ENCODE measurements around the gene DRD4. TPM values are rescaled to one million over a fixed set of nuclear protein-coding genes. Genes with fewer than 3 reads are reported as not detected.

The DRD4 gene
- total and polyA plus RNA-seq, 2 of the 8 experiments (the other 6 are each of a cell fraction or from before 2014, with no cell fraction given): 3.4 to 4.9 TPM

DNA sequence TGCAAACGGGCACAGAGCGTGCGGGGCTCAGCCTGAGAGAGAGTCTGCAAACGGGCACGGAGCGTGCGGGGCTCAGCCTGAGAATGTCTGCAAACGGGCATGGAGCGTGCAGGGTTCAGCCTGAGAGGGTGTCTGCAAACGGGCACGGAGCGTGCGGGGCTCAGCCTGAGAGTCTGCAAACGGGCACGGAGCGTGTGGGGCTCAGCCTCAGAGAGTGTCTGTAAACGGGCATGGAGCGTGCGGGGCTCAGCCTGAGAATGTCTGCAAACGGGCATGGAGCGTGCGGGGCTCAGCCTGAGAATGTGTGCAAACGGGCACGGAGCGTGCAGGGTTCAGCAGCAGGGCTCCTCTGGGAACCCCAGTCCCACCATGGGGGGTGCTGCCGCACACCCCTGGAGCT, 47.3 kb upstream of the DRD4 start (continued):
- TF ChIP-seq, protein P1, sequence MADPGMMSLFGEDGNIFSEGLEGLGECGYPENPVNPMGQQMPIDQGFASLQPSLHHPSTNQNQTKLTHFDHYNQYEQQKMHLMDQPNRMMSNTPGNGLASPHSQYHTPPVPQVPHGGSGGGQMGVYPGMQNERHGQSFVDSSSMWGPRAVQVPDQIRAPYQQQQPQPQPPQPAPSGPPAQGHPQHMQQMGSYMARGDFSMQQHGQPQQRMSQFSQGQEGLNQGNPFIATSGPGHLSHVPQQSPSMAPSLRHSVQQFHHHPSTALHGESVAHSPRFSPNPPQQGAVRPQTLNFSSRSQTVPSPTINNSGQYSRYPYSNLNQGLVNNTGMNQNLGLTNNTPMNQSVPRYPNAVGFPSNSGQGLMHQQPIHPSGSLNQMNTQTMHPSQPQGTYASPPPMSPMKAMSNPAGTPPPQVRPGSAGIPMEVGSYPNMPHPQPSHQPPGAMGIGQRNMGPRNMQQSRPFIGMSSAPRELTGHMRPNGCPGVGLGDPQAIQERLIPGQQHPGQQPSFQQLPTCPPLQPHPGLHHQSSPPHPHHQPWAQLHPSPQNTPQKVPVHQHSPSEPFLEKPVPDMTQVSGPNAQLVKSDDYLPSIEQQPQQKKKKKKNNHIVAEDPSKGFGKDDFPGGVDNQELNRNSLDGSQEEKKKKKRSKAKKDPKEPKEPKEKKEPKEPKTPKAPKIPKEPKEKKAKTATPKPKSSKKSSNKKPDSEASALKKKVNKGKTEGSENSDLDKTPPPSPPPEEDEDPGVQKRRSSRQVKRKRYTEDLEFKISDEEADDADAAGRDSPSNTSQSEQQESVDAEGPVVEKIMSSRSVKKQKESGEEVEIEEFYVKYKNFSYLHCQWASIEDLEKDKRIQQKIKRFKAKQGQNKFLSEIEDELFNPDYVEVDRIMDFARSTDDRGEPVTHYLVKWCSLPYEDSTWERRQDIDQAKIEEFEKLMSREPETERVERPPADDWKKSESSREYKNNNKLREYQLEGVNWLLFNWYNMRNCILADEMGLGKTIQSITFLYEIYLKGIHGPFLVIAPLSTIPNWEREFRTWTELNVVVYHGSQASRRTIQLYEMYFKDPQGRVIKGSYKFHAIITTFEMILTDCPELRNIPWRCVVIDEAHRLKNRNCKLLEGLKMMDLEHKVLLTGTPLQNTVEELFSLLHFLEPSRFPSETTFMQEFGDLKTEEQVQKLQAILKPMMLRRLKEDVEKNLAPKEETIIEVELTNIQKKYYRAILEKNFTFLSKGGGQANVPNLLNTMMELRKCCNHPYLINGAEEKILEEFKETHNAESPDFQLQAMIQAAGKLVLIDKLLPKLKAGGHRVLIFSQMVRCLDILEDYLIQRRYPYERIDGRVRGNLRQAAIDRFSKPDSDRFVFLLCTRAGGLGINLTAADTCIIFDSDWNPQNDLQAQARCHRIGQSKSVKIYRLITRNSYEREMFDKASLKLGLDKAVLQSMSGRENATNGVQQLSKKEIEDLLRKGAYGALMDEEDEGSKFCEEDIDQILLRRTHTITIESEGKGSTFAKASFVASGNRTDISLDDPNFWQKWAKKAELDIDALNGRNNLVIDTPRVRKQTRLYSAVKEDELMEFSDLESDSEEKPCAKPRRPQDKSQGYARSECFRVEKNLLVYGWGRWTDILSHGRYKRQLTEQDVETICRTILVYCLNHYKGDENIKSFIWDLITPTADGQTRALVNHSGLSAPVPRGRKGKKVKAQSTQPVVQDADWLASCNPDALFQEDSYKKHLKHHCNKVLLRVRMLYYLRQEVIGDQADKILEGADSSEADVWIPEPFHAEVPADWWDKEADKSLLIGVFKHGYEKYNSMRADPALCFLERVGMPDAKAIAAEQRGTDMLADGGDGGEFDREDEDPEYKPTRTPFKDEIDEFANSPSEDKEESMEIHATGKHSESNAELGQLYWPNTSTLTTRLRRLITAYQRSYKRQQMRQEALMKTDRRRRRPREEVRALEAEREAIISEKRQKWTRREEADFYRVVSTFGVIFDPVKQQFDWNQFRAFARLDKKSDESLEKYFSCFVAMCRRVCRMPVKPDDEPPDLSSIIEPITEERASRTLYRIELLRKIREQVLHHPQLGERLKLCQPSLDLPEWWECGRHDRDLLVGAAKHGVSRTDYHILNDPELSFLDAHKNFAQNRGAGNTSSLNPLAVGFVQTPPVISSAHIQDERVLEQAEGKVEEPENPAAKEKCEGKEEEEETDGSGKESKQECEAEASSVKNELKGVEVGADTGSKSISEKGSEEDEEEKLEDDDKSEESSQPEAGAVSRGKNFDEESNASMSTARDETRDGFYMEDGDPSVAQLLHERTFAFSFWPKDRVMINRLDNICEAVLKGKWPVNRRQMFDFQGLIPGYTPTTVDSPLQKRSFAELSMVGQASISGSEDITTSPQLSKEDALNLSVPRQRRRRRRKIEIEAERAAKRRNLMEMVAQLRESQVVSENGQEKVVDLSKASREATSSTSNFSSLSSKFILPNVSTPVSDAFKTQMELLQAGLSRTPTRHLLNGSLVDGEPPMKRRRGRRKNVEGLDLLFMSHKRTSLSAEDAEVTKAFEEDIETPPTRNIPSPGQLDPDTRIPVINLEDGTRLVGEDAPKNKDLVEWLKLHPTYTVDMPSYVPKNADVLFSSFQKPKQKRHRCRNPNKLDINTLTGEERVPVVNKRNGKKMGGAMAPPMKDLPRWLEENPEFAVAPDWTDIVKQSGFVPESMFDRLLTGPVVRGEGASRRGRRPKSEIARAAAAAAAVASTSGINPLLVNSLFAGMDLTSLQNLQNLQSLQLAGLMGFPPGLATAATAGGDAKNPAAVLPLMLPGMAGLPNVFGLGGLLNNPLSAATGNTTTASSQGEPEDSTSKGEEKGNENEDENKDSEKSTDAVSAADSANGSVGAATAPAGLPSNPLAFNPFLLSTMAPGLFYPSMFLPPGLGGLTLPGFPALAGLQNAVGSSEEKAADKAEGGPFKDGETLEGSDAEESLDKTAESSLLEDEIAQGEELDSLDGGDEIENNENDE (IDR thresholded peaks at IDR 0.05; ENCODE audit: insufficient replicate concordance, low read length): no peak
- TF ChIP-seq TAF1 (IDR thresholded peaks at IDR 0.05; ENCODE audit: low read depth, low read length) (no peak), SRF (IDR thresholded peaks at IDR 0.05; ENCODE audit: low read depth, low read length) (no peak), MAX (IDR thresholded peaks at IDR 0.05) (no peak), MAFK (IDR thresholded peaks at IDR 0.05; ENCODE audit: low read depth, low read length) (no peak), SP1 (IDR thresholded peaks at IDR 0.05; ENCODE audit: low read depth, low read length) (no peak), POU5F1 (IDR thresholded peaks at IDR 0.05; ENCODE audit: low read depth, low read length) (no peak), NRF1 (IDR thresholded peaks at IDR 0.05; ENCODE audit: low read depth, low read length) (no peak)

All from H1 (cell line).